ENCODE data around the gene COBLL1. TPM values are rescaled to one million over a fixed set of nuclear protein-coding genes. Genes with fewer than 3 reads are reported as not detected.

Gene COBLL1
- total RNA-seq, 3 donors from 2014 or later (not counting 1 experiment from before 2014, with no cell fraction given), result 0.85 to 13.4 (median 2.2) TPM

- Histone ChIP-seq H3K9me3 (ENCODE audit: control insufficient read depth, insufficient read depth, low read length) (no peaks in the 10 kb centered on the region), H3K27me3 (ENCODE audit: control insufficient read depth, insufficient read depth, low read length) (no peaks in the 10 kb centered on the region), H3K27ac (ENCODE audit: low read length) (no peak overlapping the region), H3K4me1 (ENCODE audit: control insufficient read depth, insufficient read depth, low read length) (no peaks in the 10 kb centered on the region), H3K4me3 (ENCODE audit: low read length) (no peak overlapping the region), H3K36me3 (ENCODE audit: control insufficient read depth, insufficient read depth, low read length) (no peaks in the 10 kb centered on the region)
- ATAC-seq (no peak), DNase-seq (no peak)
- H3K9me3 Mint-ChIP-seq, result no peaks in the 10 kb centered on the region
- no peaks in the 10 kb centered on the region for H3K27me3 Mint-ChIP-seq (ENCODE audit: low read depth in 2 of 2)
- H3K27ac Mint-ChIP-seq, result no peak overlapping the region
- intact Hi-C loops (cut with micrococcal nuclease), result no loop called here
- no CpG with 5 or more reads among the region's 1 CpG for whole genome bisulfite sequencing (ENCODE audit: insufficient coverage)
- no peaks in the 10 kb centered on the region for H3K4me1 Mint-ChIP-seq
- no peaks in the 10 kb centered on the region for H3K36me3 Mint-ChIP-seq
- H3K4me3 Mint-ChIP-seq, result no peak overlapping the region
- TF ChIP-seq, protein P1, sequence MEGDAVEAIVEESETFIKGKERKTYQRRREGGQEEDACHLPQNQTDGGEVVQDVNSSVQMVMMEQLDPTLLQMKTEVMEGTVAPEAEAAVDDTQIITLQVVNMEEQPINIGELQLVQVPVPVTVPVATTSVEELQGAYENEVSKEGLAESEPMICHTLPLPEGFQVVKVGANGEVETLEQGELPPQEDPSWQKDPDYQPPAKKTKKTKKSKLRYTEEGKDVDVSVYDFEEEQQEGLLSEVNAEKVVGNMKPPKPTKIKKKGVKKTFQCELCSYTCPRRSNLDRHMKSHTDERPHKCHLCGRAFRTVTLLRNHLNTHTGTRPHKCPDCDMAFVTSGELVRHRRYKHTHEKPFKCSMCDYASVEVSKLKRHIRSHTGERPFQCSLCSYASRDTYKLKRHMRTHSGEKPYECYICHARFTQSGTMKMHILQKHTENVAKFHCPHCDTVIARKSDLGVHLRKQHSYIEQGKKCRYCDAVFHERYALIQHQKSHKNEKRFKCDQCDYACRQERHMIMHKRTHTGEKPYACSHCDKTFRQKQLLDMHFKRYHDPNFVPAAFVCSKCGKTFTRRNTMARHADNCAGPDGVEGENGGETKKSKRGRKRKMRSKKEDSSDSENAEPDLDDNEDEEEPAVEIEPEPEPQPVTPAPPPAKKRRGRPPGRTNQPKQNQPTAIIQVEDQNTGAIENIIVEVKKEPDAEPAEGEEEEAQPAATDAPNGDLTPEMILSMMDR (IDR thresholded peaks at IDR 0.05), result no peak
These were observed 29.2 kb downstream of the COBLL1 start for GRCh38 chr2:164812378-164812777.

- H3K27me3 Mint-ChIP-seq (ENCODE audit: low read depth in 2 of 2), result no peaks in the 10 kb centered on the region
- Histone ChIP-seq H3K27me3 (ENCODE audit: control insufficient read depth, insufficient read depth, low read length) (no peaks in the 10 kb centered on the region), H3K27ac (ENCODE audit: low read length) (no peak overlapping the region), H3K4me1 (ENCODE audit: control insufficient read depth, insufficient read depth, low read length) (no peaks in the 10 kb centered on the region), H3K36me3 (ENCODE audit: control insufficient read depth, insufficient read depth, low read length) (no peaks in the 10 kb centered on the region), H3K9me3 (ENCODE audit: control insufficient read depth, insufficient read depth, low read length) (no peaks in the 10 kb centered on the region), H3K4me3 (ENCODE audit: low read length) (no peak overlapping the region)
- H3K4me3 Mint-ChIP-seq, result no peak overlapping the region
- no peaks in the 10 kb centered on the region for H3K36me3 Mint-ChIP-seq
- 94% methylated on average over 1 of the region's 2 CpGs for WGBS (ENCODE audit: insufficient coverage)
- no peaks in the 10 kb centered on the region for H3K4me1 Mint-ChIP-seq
- H3K9me3 Mint-ChIP-seq, result no peaks in the 10 kb centered on the region
- DNase-seq, result no peak
- no peak overlapping the region for H3K27ac Mint-ChIP-seq
- ATAC-seq, result no peak
- intact Hi-C loops (cut with micrococcal nuclease), result no loop called here
- TF ChIP-seq, protein P1 (IDR thresholded peaks at IDR 0.05), result no peak
These were observed 29.8 kb downstream of the COBLL1 start for GRCh38 chr2:164811819-164812218.

- H3K9me3 ChIP-seq (ENCODE audit: control insufficient read depth, insufficient read depth, low read length), result no peaks in the 10 kb centered on the region
- intact Hi-C loops (cut with micrococcal nuclease), result no loop called here
- no peak overlapping the region for H3K4me3 ChIP-seq (ENCODE audit: low read length)
- Mint-ChIP-seq H3K27me3 (ENCODE audit: low read depth in 2 of 2) (no peaks in the 10 kb centered on the region), H3K36me3 (no peaks in the 10 kb centered on the region), H3K4me3 (no peak overlapping the region), H3K4me1 (no peaks in the 10 kb centered on the region), H3K27ac (no peak overlapping the region), H3K9me3 (no peaks in the 10 kb centered on the region)
- DNase-seq (no peak), ATAC-seq (no peak)
- H3K36me3 ChIP-seq (ENCODE audit: control insufficient read depth, insufficient read depth, low read length), result no peaks in the 10 kb centered on the region
- TF ChIP-seq, protein P1 (IDR thresholded peaks at IDR 0.05), result no peak
- no peak overlapping the region for H3K27ac ChIP-seq (ENCODE audit: low read length)
- H3K27me3 ChIP-seq (ENCODE audit: control insufficient read depth, insufficient read depth, low read length), result no peaks in the 10 kb centered on the region
- H3K4me1 ChIP-seq (ENCODE audit: control insufficient read depth, insufficient read depth, low read length), result no peaks in the 10 kb centered on the region
These were observed 30.8 kb downstream of the COBLL1 start for GRCh38 chr2:164810843-164811242.

DNA sequence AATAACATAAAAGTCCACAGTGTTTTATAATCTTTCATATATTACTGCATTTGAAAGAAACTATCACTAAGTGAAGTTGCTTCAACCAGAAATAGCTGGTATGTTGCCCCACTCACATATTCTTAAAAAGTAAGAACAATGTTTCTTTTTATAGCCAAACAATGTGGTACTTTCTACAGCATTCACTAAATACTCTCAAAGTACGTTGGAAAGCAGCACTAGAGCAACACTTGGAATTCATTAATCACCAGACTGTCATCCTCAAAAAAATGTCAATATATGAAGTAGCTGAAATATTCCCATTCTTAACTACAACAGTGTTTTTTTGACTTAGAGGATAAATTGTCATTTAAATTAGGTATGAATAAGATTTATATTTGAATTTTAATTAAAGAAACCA lies 32.8 kb downstream of the COBLL1 start:
- no peaks in the 10 kb centered on the region for H3K27me3 Mint-ChIP-seq (ENCODE audit: low read depth in 2 of 2)
- Histone ChIP-seq H3K27me3 (ENCODE audit: control insufficient read depth, insufficient read depth, low read length) (no peaks in the 10 kb centered on the region), H3K9me3 (ENCODE audit: control insufficient read depth, insufficient read depth, low read length) (no peaks in the 10 kb centered on the region), H3K36me3 (ENCODE audit: control insufficient read depth, insufficient read depth, low read length) (no peaks in the 10 kb centered on the region), H3K4me1 (ENCODE audit: control insufficient read depth, insufficient read depth, low read length) (no peaks in the 10 kb centered on the region), H3K27ac (ENCODE audit: low read length) (no peak overlapping the region), H3K4me3 (ENCODE audit: low read length) (no peak overlapping the region)
- no peak overlapping the region for H3K4me3 Mint-ChIP-seq
- no peaks in the 10 kb centered on the region for H3K36me3 Mint-ChIP-seq
- ATAC-seq (no peak), DNase-seq (no peak)
- intact Hi-C loops (cut with micrococcal nuclease), result no loop called here
- TF ChIP-seq, protein P1 (IDR thresholded peaks at IDR 0.05), result no peak
- no peak overlapping the region for H3K27ac Mint-ChIP-seq
- WGBS (ENCODE audit: insufficient coverage), result 80% methylated on average over 1 of the region's 1 CpG
- H3K9me3 Mint-ChIP-seq, result no peaks in the 10 kb centered on the region
- no peaks in the 10 kb centered on the region for H3K4me1 Mint-ChIP-seq
